ENCODE results near the gene CHKA. TPM values are rescaled to one million over a fixed set of nuclear protein-coding genes. Genes with fewer than 3 reads are reported as not detected.

Gene CHKA
- polyA plus RNA-seq, 1 of the 3 experiments (the other 2 are of a cell fraction): 12.3 TPM

- H3K9me2 ChIP-seq: no peaks in the 10 kb centered on the region
- no peak overlapping the region for H3K9ac ChIP-seq
- no peak overlapping the region for H3K27ac ChIP-seq (ENCODE audit: low read depth in 2 of 2, low read length in 1 of 2)
- no peak overlapping the region for H3K4me3 ChIP-seq (ENCODE audit: low read depth in 2 of 2, low read length in 1 of 2)
- H3K36me3 ChIP-seq (replicated peaks in 1 of 2; ENCODE audit: control insufficient read depth in 1 of 2, insufficient read depth in 2 of 2, low read length in 1 of 2): no peaks in the 10 kb centered on the region
- H3K27me3 ChIP-seq (ENCODE audit: insufficient read depth): no peaks in the 10 kb centered on the region
- peaks cover 5% of the 10 kb centered on the region for H3K79me2 ChIP-seq (ENCODE audit: insufficient read depth)
- peaks cover 10% of the 10 kb centered on the region for H3F3A ChIP-seq (replicated peaks; ENCODE audit: insufficient read depth)
- no peak for TF ChIP-seq PBX3 (IDR thresholded peaks at IDR 0.05)
- TF ChIP-seq FOXJ3 (CRISPR knock-in tag; IDR thresholded peaks at IDR 0.05): no peak
- TF ChIP-seq RCOR1 (IDR thresholded peaks at IDR 0.05; ENCODE audit: low read length): no peak
- TF ChIP-seq EP300 (IDR thresholded peaks at IDR 0.05; ENCODE audit: borderline replicate concordance in 1 of 2, low read depth in 1 of 2, low read length in 1 of 2): no peak
- TF ChIP-seq FOSL2 (IDR thresholded peaks at IDR 0.05; ENCODE audit: borderline replicate concordance, low read depth): no peak
- TF ChIP-seq USF1 (IDR thresholded peaks at IDR 0.05; ENCODE audit: borderline replicate concordance, low read depth): no peak
- TF ChIP-seq MXI1 (IDR thresholded peaks at IDR 0.05; ENCODE audit: low read depth, low read length): no peak
- no peak for TF ChIP-seq CTCF (IDR thresholded peaks at IDR 0.05)
- no peak for TF ChIP-seq GABPA (IDR thresholded peaks at IDR 0.05; ENCODE audit: low read depth)
- no peak for TF ChIP-seq MEF2A (IDR thresholded peaks at IDR 0.05; ENCODE audit: borderline replicate concordance, low read depth)
- no peak for TF ChIP-seq USF2 (IDR thresholded peaks at IDR 0.05; ENCODE audit: borderline replicate concordance, low read depth, low read length)
- TF ChIP-seq FOXM1 (IDR thresholded peaks at IDR 0.05; ENCODE audit: low read depth): no peak
- TF ChIP-seq TAF1 (IDR thresholded peaks at IDR 0.05; ENCODE audit: borderline replicate concordance, low read depth, low read length): no peak
- TF ChIP-seq NRF1 (IDR thresholded peaks at IDR 0.05; ENCODE audit: low read depth, low read length): no peak
- TF ChIP-seq RFX5 (IDR thresholded peaks at IDR 0.05; ENCODE audit: low read length): no peak
- no peak for TF ChIP-seq RAD21 (IDR thresholded peaks at IDR 0.05; ENCODE audit: low read length)
- no peaks in the 10 kb centered on the region for H3K9me3 ChIP-seq
- CTCF ChIA-PET: interaction anchor here (1.2 to 2.6 kb wide), 2 partner anchors 147 to 186 kb away, joined by 3 to 11 read pairs; no protein-coding TSS in a partner anchor
- no peak overlapping the region for H3K4me2 ChIP-seq
- no peak for DNase-seq
- POLR2A ChIA-PET: no interaction called here
- no peaks in the 10 kb centered on the region for H4K20me1 ChIP-seq (ENCODE audit: insufficient read depth)
- WGBS (ENCODE audit: low lambda C conversion rate): 33% methylated on average over 1 of the region's 13 CpGs
- no peak overlapping the region for H2AFZ ChIP-seq (ENCODE audit: low read depth)
- H3K4me1 ChIP-seq (ENCODE audit: control insufficient read depth in 1 of 2, insufficient read depth in 2 of 2, low read depth in 1 of 2, low read length in 1 of 2): peaks cover 10 to 13% of the 10 kb centered on the region in 2 experiments; a peak in 3 of 4 replicates
Measured at GRCh38 chr11:68022531-68022930, 98.7 kb downstream of the CHKA start.

Data from SK-N-SH (cell line).